HUES48 (cell line): ENCODE measurements around the gene SPAM1.
A peak's percentile ranks its signal among the peaks of the same experiment; 100 is the strongest.

Experiments
- H3K27ac ChIP-seq: one replicate; pipeline ENCODE4 v1.7.0; 2013; ENCODE audit warnings: low read depth, low read length, inconsistent platforms
- H3K27me3 ChIP-seq: 2 replicates; pipeline ENCODE4 v1.6.1; 2013; ENCODE audit warnings: mild to moderate bottlenecking, low read length; ENCODE audit not compliant: control insufficient read depth, insufficient read depth
- H3K36me3 ChIP-seq: 2 replicates; pipeline ENCODE4 v1.6.1; 2013; ENCODE audit warnings: low read length; ENCODE audit not compliant: control insufficient read depth, insufficient read depth
- H3K4me1 ChIP-seq: 2 replicates; pipeline ENCODE4 v1.6.1; 2013; ENCODE audit warnings: mild to moderate bottlenecking, low read length; ENCODE audit not compliant: control insufficient read depth, insufficient read depth
- H3K4me3 ChIP-seq: 2 replicates; pipeline ENCODE4 v1.5.1; 2013; ENCODE audit warnings: mild to moderate bottlenecking, low read depth, low read length
- H3K9ac ChIP-seq: 2 replicates; pipeline ENCODE4 v1.6.1; 2013; ENCODE audit warnings: mild to moderate bottlenecking, low read depth, low read length, moderate library complexity
- H3K9me3 ChIP-seq: 2 replicates; pipeline ENCODE4 v1.6.1; 2013; ENCODE audit warnings: low read length; ENCODE audit not compliant: control insufficient read depth, insufficient read depth

SPAM1 gene

GRCh38 chr7:123918309-123918708 lies 6.7 kb upstream of the SPAM1 start:
- Histone ChIP-seq H3K4me1 (peaks cover 8% of the 10 kb centered on the region; the same call in 1 of the 2 replicates), H3K4me3 (no peak overlapping the region), H3K27me3 (no peaks in the 10 kb centered on the region), H3K9ac (no peak overlapping the region), H3K27ac (no peak overlapping the region), H3K36me3 (no peaks in the 10 kb centered on the region), H3K9me3 (no peaks in the 10 kb centered on the region)

- no peaks in the 10 kb centered on the region for H3K27me3 ChIP-seq
- H3K4me3 ChIP-seq = no peak overlapping the region
- H3K4me1 ChIP-seq = 0 out of 2 replicates have a peak, but pooled peaks cover under 1% of the 10 kb centered on the region
Measured at GRCh38 chr7:123923599-123923998, 1.4 kb upstream of the SPAM1 start.

GRCh38 chr7:123929107-123929506 lies 4.1 kb downstream of the SPAM1 start:
- Histone ChIP-seq H3K9ac (no peak overlapping the region), H3K4me3 (no peak overlapping the region), H3K27ac (peak overlapping the region; percentile 43), H3K36me3 (no peaks in the 10 kb centered on the region), H3K4me1 (peaks cover 18% of the 10 kb centered on the region), H3K27me3 (no peaks in the 10 kb centered on the region), H3K9me3 (no peaks in the 10 kb centered on the region)

More at GRCh38 chr7:123923599-123923998, 1.4 kb upstream of the SPAM1 start:
- no peaks in the 10 kb centered on the region for H3K36me3 ChIP-seq
- H3K9ac ChIP-seq = no peak overlapping the region
- H3K27ac ChIP-seq = no peak overlapping the region
- no peaks in the 10 kb centered on the region for H3K9me3 ChIP-seq

- H3K36me3 ChIP-seq = no peaks in the 10 kb centered on the region
- peak overlapping the region; percentile 43 for H3K27ac ChIP-seq
- H3K9me3 ChIP-seq = no peaks in the 10 kb centered on the region
- no peaks in the 10 kb centered on the region for H3K27me3 ChIP-seq
- H3K4me1 ChIP-seq = peaks cover 18% of the 10 kb centered on the region
- H3K9ac ChIP-seq = no peak overlapping the region
- H3K4me3 ChIP-seq = no peak overlapping the region
Measured at GRCh38 chr7:123929655-123930054, 4.6 kb downstream of the SPAM1 start.

- no peaks in the 10 kb centered on the region for H3K27me3 ChIP-seq
- no peak overlapping the region for H3K4me3 ChIP-seq
- H3K4me1 ChIP-seq = peaks cover 4% of the 10 kb centered on the region; the same call in 1 of the 2 replicates
- peaks cover 5% of the 10 kb centered on the region; the same call in 1 of the 2 replicates for H3K9me3 ChIP-seq
- H3K9ac ChIP-seq = no peak overlapping the region
- H3K27ac ChIP-seq = no peak overlapping the region
- no peaks in the 10 kb centered on the region for H3K36me3 ChIP-seq
Measured at GRCh38 chr7:123935436-123936381, 10.7 kb downstream of the SPAM1 start.

GRCh38 chr7:123936388-123936787 lies 11.3 kb downstream of the SPAM1 start:
- no peak overlapping the region for H3K9ac ChIP-seq
- H3K4me1 ChIP-seq = peaks cover 11% of the 10 kb centered on the region
- peaks cover 5% of the 10 kb centered on the region; the same call in 1 of the 2 replicates for H3K9me3 ChIP-seq
- H3K4me3 ChIP-seq = no peak overlapping the region
- no peaks in the 10 kb centered on the region for H3K27me3 ChIP-seq
- H3K27ac ChIP-seq = no peak overlapping the region
- no peaks in the 10 kb centered on the region for H3K36me3 ChIP-seq

GRCh38 chr7:123939784-123940183 lies 14.7 kb downstream of the SPAM1 start:
- Histone ChIP-seq H3K36me3 (no peaks in the 10 kb centered on the region), H3K4me3 (no peak overlapping the region)

GRCh38 chr7:123941391-123942180 lies 16.5 kb downstream of the SPAM1 start:
- H3K4me1 ChIP-seq = peaks cover 60% of the 10 kb centered on the region
- no peak overlapping the region for H3K4me3 ChIP-seq
- no peaks in the 10 kb centered on the region for H3K9me3 ChIP-seq
- H3K9ac ChIP-seq = no peak overlapping the region
- peak overlapping the region; percentile 71 for H3K27ac ChIP-seq
- H3K27me3 ChIP-seq = no peaks in the 10 kb centered on the region
- no peaks in the 10 kb centered on the region for H3K36me3 ChIP-seq

More at GRCh38 chr7:123939784-123940183, 14.7 kb downstream of the SPAM1 start:
- H3K4me1 ChIP-seq = peaks cover 43% of the 10 kb centered on the region
- H3K9me3 ChIP-seq = peaks cover 5% of the 10 kb centered on the region; the same call in 1 of the 2 replicates
- H3K9ac ChIP-seq = no peak overlapping the region
- H3K27me3 ChIP-seq = no peaks in the 10 kb centered on the region
- H3K27ac ChIP-seq = no peak overlapping the region

GRCh38 chr7:123944395-123944794 lies 19.4 kb downstream of the SPAM1 start:
- peak overlapping the region; percentile 55 for H3K27ac ChIP-seq
- peaks cover 69% of the 10 kb centered on the region for H3K4me1 ChIP-seq

GRCh38 chr7:123945938-123946337 lies 20.9 kb downstream of the SPAM1 start:
- Histone ChIP-seq H3K36me3 (no peaks in the 10 kb centered on the region), H3K27me3 (no peaks in the 10 kb centered on the region), H3K4me1 (peaks cover 64% of the 10 kb centered on the region), H3K9me3 (no peaks in the 10 kb centered on the region), H3K9ac (no peak overlapping the region), H3K4me3 (peak overlapping the region; percentile 14; the same call in 1 of the 2 replicates), H3K27ac (peak overlapping the region; percentile 21)

More at GRCh38 chr7:123944395-123944794, 19.4 kb downstream of the SPAM1 start:
- H3K4me3 ChIP-seq = no peak overlapping the region
- H3K9me3 ChIP-seq = no peaks in the 10 kb centered on the region
- no peaks in the 10 kb centered on the region for H3K27me3 ChIP-seq
- no peaks in the 10 kb centered on the region for H3K36me3 ChIP-seq
- no peak overlapping the region for H3K9ac ChIP-seq
